Lower leg skin (tissue), 4 donors: Measurements from ENCODE around the gene GAREM1. TPM values are rescaled to one million over a fixed set of nuclear protein-coding genes. Genes with fewer than 3 reads are reported as not detected.

Experiments used
- DNase-seq, 2 donors: peaks; one replicate each; pipeline ENCODE4 v3.0.0-alpha.2; 2019; ENCODE audit warnings: low spot score in 2 of 2
- H3K4me3 ChIP-seq: fragments of 200-600 bp; sonication (generic); 2 replicates; pipeline ENCODE4 v1.5.1; 2017; ENCODE audit warnings: mild to moderate bottlenecking, low read depth; ENCODE audit not compliant: poor library complexity, severe bottlenecking
- CTCF ChIP-seq, 3 donors: fragments of 450-650 bp; IDR thresholded peaks; one replicate each; pipeline ENCODE4 v1.5.1; 2016; ENCODE audit warnings: antibody characterized with exemption in 3 of 3, mild to moderate bottlenecking in 3 of 3, moderate library complexity in 2 of 3
- POLR2A ChIP-seq, 2 donors: fragments of 450-650 bp; IDR thresholded peaks; one replicate each; pipeline ENCODE4 v1.6.1; 2016 to 2017; ENCODE audit warnings: antibody characterized with exemption in 2 of 2, mild to moderate bottlenecking in 1 of 2, moderate library complexity in 1 of 2
- WGBS, 2 donors: methylation state at CpG; one replicate each; pipeline ENCODE4 v1.1.5; 2018; 5-methylcytosine and 5-hydroxymethylcytosine counted together
- intact Hi-C: fragments of 100-400 bp; cut with DNase I; formaldehyde crosslinking; loops from one replicate; pipeline ENCODE4 v1.15.0; 2023; ENCODE audit warnings: low total_unique reads
- total RNA-seq, 4 donors: library from RNA; depleted of rRNA; stranded (reverse); fragments of >200 nt; gene quantifications; one replicate each; pipeline ENCODE4 v1.1.0, GENCODE V29; 2016

GAREM1 gene
- total RNA-seq, 4 donors from 2014 or later = 41.1 to 70.9 (median 49.6) TPM

- no peak overlapping the region for H3K4me3 ChIP-seq
- no peak for DNase-seq
- WGBS, 2 donors = 53 to 69% methylated on average over 2 of the region's 2 CpGs
- no peak for TF ChIP-seq CTCF (IDR thresholded peaks at IDR 0.05)
- no peak for TF ChIP-seq POLR2A (IDR thresholded peaks at IDR 0.05)
- intact Hi-C loops = no loop called here
Observed at GRCh38 chr18:32371384-32371783, 99.3 kb downstream of the GAREM1 start.

DNA sequence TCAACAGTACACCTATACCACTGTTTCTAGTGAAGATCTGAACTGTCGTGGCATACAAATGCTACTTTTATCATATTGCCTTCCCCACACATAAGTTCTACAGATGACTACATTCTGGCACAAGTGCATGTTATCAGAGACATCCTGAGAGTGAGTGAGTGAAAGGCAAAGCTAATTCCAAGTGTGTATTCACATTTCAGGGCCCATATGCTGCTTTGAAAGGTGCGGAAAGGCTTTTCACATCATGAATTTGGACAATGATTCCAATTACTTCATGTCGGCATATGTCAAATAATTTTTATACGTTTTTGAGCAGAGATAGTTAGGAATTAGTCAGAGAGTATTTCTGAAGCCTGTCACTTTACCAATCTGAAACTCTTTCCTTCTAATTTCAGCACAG lies 101.7 kb downstream of the GAREM1 start:
- no peak for TF ChIP-seq POLR2A (IDR thresholded peaks at IDR 0.05)
- no peak for TF ChIP-seq CTCF (IDR thresholded peaks at IDR 0.05)
- intact Hi-C loops = no loop called here
- no peak for DNase-seq
- no peak overlapping the region for H3K4me3 ChIP-seq
- WGBS, 2 donors = 86 to 93% methylated on average over 4 of the region's 4 CpGs

DNA sequence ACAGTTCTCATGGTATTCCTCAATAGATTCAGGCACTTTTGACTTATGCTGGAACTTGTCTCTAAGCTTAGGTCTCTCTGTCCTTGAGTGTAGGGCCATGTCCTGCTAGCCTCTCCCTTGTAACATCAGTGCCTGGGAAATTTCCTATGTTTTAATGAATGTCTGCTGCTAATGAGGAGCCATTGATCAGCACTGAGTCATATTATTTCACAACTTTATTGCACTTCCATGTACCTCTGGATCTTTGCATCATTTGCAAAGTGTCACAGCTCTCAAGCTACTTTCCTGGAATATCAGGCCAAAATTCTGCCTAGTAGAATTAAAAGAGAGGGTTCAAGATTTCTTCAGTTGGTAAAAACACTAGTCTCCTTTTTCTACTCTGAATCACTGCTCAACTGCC lies 102.5 kb downstream of the GAREM1 start:
- intact Hi-C loops = no loop called here
- no peak for DNase-seq
- H3K4me3 ChIP-seq = no peak overlapping the region
- TF ChIP-seq POLR2A (IDR thresholded peaks at IDR 0.05) = no peak
- TF ChIP-seq CTCF (IDR thresholded peaks at IDR 0.05) = no peak

DNA sequence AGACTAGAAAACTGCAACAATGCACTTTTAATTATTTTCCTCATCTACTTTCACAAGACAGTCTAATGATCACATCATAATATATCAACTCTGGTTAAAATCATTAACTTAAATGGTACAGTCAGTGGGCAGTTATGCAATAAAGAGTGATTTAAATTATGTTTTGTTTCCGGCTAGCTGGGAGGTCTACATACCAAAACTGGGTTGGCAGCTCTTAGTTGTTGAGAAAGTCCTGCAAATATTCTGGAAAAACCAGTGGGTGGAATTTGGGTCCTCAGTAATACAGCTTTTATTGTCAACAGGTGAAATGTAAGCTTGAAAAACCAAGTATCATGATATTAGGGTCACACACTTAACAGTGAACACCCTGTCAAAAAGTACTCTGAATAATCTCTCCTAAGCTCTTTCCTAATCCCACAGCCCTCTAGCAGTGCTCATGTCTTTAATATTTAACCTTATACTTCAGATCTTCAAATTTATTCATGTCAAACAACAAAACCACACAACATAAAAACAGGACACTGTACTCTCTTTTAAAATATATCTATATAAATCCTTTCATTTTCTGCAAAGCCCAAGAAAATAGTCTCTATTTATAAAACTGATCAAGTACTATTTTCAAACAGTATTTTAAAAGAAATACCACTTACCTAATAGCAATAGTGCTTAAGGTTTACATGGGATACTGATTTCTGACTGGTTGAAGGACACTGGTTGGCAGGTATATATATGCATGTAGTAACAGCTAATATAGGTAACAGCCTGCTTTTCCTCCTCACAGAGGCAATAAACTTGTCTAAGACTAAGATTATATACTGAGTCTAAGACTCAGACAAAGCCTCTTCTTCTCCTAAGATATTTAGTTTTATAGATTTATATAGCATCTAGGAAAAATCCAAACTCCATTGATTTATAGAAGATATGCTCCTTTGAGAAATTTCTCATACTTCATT lies 103.8 kb downstream of the GAREM1 start:
- WGBS, 2 donors = 50 to 84% methylated on average over 1 of the region's 1 CpG
- intact Hi-C loops = no loop called here

GRCh38 chr18:32362484-32362883 lies 108.2 kb downstream of the GAREM1 start:
- no peak overlapping the region for H3K4me3 ChIP-seq
- intact Hi-C loops = no loop called here
- no peak for DNase-seq
- 51 to 61% methylated on average over 1 of the region's 1 CpG for WGBS, 2 donors
- TF ChIP-seq POLR2A (IDR thresholded peaks at IDR 0.05) (no peak), CTCF (IDR thresholded peaks at IDR 0.05) (no peak)

More for the DNA sequence above, 103.8 kb downstream of the GAREM1 start:
- DNase-seq = no peak
- no peak overlapping the region for H3K4me3 ChIP-seq
- TF ChIP-seq CTCF (IDR thresholded peaks at IDR 0.05) (no peak), POLR2A (IDR thresholded peaks at IDR 0.05) (no peak)
